Endodermal cell (in vitro differentiated cells): ENCODE measurements around the gene OPTN. TPM values are rescaled to one million over a fixed set of nuclear protein-coding genes. Genes with fewer than 3 reads are reported as not detected.
A peak's percentile ranks its signal among the peaks of the same experiment; 100 is the strongest.

Source experiments
- DNase-seq: peaks from one replicate; pipeline ENCODE4 v3.0.0-alpha.2; 2017
- H3K27ac ChIP-seq: 2 replicates; pipeline ENCODE4 v1.5.1; 2013; ENCODE audit warnings: mild to moderate bottlenecking, low read depth, low read length, moderate library complexity
- H3K27me3 ChIP-seq: 2 replicates; pipeline ENCODE4 v1.6.1; 2013; ENCODE audit warnings: mild to moderate bottlenecking, low read length, moderate library complexity; ENCODE audit not compliant: insufficient read depth, control insufficient read depth, poor library complexity, severe bottlenecking
- H3K36me3 ChIP-seq: 2 replicates; pipeline ENCODE4 v1.7.0; 2013; ENCODE audit warnings: mild to moderate bottlenecking, low read length, moderate library complexity; ENCODE audit not compliant: control insufficient read depth, insufficient read depth
- H3K4me1 ChIP-seq: one replicate; pipeline ENCODE4 v1.7.0; 2013; ENCODE audit warnings: low read length; ENCODE audit not compliant: control insufficient read depth, insufficient read depth
- H3K4me3 ChIP-seq: 2 replicates; pipeline ENCODE4 v1.5.1; 2013; ENCODE audit warnings: mild to moderate bottlenecking, low read length, moderate library complexity
- H3K9ac ChIP-seq: 2 replicates; pipeline ENCODE4 v1.6.1; 2013; ENCODE audit warnings: mild to moderate bottlenecking, low read length, moderate library complexity; ENCODE audit not compliant: poor library complexity, severe bottlenecking; ENCODE audit errors: extremely low read depth
- H3K9me3 ChIP-seq: 2 replicates; pipeline ENCODE4 v1.6.1; 2013; ENCODE audit warnings: mild to moderate bottlenecking, low read length, moderate library complexity; ENCODE audit not compliant: control insufficient read depth
- H3K27ac Mint-ChIP-seq: 2 replicates; pipeline ENCODE4 v1.8.0; 2020; ENCODE audit warnings: mixed read lengths
- H3K27me3 Mint-ChIP-seq: 2 replicates; pipeline ENCODE4 v1.8.0; 2021; ENCODE audit warnings: mild to moderate bottlenecking, mixed read lengths; ENCODE audit not compliant: insufficient read depth
- H3K36me3 Mint-ChIP-seq: 2 replicates; pipeline ENCODE4 v1.8.0; 2020; ENCODE audit warnings: low read depth, mixed read lengths
- H3K4me1 Mint-ChIP-seq: 2 replicates; pipeline ENCODE4 v1.8.0; 2020; ENCODE audit warnings: mixed read lengths
- H3K4me3 Mint-ChIP-seq: 2 replicates; pipeline ENCODE4 v1.8.0; 2020; ENCODE audit warnings: mild to moderate bottlenecking, moderate library complexity, mixed read lengths
- H3K9me3 Mint-ChIP-seq: 2 replicates; pipeline ENCODE4 v1.8.0; 2020; ENCODE audit warnings: mild to moderate bottlenecking, mixed read lengths
- CTCF ChIP-seq: fragments of 200-600 bp; sonication (generic); conservative IDR thresholded peaks from 2 replicates; pipeline ENCODE4 v1.5.0; 2021; ENCODE audit warnings: antibody characterized with exemption, mild to moderate bottlenecking
- WGBS, 2 experiments: methylation state at CpG; one replicate each; pipeline versions ENCODE4 v1.1.5 to v1.1.7; 2013; ENCODE audit warnings: missing lambda C conversion rate in 2 of 2, mixed read lengths in 1 of 2; ENCODE audit not compliant: insufficient coverage in 1 of 2, insufficient read length in 1 of 2; 5-methylcytosine and 5-hydroxymethylcytosine counted together
- total RNA-seq, 2 donors: library from RNA; stranded (reverse); fragmentation: NEBNext Ultra II Directional in 1 of 2; extraction: Animal tissue kit (Norgen Biotek cat#: 25700) in 1 of 2; gene quantifications; 2 replicates in 1 of 2; 3 replicates in 1 of 2; pipeline ENCODE4 v1.2.1, GENCODE V29; 2021

The OPTN gene
- total RNA-seq, 2 donors from 2014 or later = 22.7 to 23.3 TPM

DNA sequence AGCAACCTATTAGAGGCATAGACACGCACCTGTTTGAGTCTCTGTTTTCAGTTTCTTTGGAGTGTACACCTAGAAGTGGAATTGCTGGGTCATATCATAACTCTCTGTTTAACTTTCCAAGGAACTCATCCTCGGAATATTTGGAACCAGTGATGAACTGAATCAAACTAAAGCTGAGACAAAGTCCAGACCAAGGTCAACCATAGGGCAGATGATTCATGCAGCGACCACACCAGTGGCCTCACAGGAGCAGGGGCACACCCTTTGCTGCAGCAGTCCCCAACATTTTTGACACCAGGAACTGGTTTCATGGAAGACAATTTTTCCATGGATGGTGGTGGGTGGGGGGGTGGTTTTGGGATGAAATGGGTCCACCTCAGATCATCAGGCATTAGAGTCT, 4.9 kb upstream of the OPTN start:
- no peak for DNase-seq
- Mint-ChIP-seq H3K27me3 (peaks cover 8% of the 10 kb centered on the region), H3K27ac (no peak overlapping the region), H3K4me1 (peaks cover 2% of the 10 kb centered on the region), H3K36me3 (no peaks in the 10 kb centered on the region), H3K4me3 (no peak overlapping the region), H3K9me3 (peaks cover 3% of the 10 kb centered on the region)
- Histone ChIP-seq H3K4me1 (no peaks in the 10 kb centered on the region), H3K9me3 (no peaks in the 10 kb centered on the region), H3K27ac (no peak overlapping the region), H3K9ac (no peak overlapping the region), H3K27me3 (no peaks in the 10 kb centered on the region), H3K36me3 (no peaks in the 10 kb centered on the region), H3K4me3 (no peak overlapping the region)
- no peak for TF ChIP-seq CTCF
- WGBS, 2 experiments = 93 to 100% methylated on average over 2 to 3 of the region's 3 CpGs

DNA sequence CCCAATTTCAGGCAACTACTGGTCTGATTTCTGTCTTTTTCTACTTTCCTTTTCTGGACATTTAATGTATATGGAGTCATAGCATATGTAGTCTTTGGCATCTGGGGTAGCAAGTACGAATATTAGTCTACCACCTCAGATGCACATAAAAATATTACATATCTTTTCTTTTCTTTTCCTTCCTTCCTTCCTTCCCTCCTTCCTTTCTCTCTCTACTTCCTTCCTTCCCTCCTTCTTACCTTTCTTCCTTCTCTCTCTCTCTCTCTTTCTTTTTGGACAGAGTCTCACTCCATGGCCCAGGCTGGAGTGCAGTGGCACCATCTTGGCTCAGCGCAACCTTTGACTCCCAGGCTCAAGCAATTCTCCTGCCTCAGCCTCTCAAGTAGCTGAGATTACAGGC, 4.0 kb upstream of the OPTN start:
- no peak overlapping the region for H3K27ac Mint-ChIP-seq

GRCh38 chr10:13099144-13099665, 758 bp upstream of the OPTN start:
- Mint-ChIP-seq H3K4me1 (peaks cover 8% of the 10 kb centered on the region), H3K27ac (peak overlapping the region; percentile 92), H3K4me3 (peak overlapping the region; percentile 76), H3K36me3 (no peaks in the 10 kb centered on the region), H3K27me3 (peaks cover 14% of the 10 kb centered on the region), H3K9me3 (no peaks in the 10 kb centered on the region)
- Histone ChIP-seq H3K27ac (peak overlapping the region; percentile 73), H3K36me3 (no peaks in the 10 kb centered on the region), H3K9me3 (no peaks in the 10 kb centered on the region), H3K4me1 (no peaks in the 10 kb centered on the region), H3K27me3 (no peaks in the 10 kb centered on the region), H3K9ac (peak overlapping the region; percentile 62), H3K4me3 (peak overlapping the region; percentile 97)
- TF ChIP-seq CTCF = peak; percentile 67
- WGBS, 2 experiments = 0 to 5% methylated on average over 6 to 13 of the region's 14 CpGs
- DNase-seq = peak; percentile 93

More for the DNA sequence above, 4.0 kb upstream of the OPTN start:
- no peaks in the 10 kb centered on the region for H3K9me3 ChIP-seq
- H3K27ac ChIP-seq = no peak overlapping the region
- no peak overlapping the region for H3K4me3 ChIP-seq
- H3K36me3 ChIP-seq = no peaks in the 10 kb centered on the region
- Mint-ChIP-seq H3K36me3 (no peaks in the 10 kb centered on the region), H3K27me3 (peaks cover 13% of the 10 kb centered on the region), H3K4me3 (no peak overlapping the region), H3K4me1 (peaks cover 7% of the 10 kb centered on the region), H3K9me3 (no peaks in the 10 kb centered on the region)
- no peaks in the 10 kb centered on the region for H3K27me3 ChIP-seq
- TF ChIP-seq CTCF = no peak
- no peak for DNase-seq
- no peaks in the 10 kb centered on the region for H3K4me1 ChIP-seq
- 80 to 94% methylated on average over 1 to 2 of the region's 2 CpGs for WGBS, 2 experiments
- H3K9ac ChIP-seq = no peak overlapping the region
